ENCODE results near the gene PIGQ. TPM values are rescaled to one million over a fixed set of nuclear protein-coding genes. Genes with fewer than 3 reads are reported as not detected.

PIGQ gene
- total and polyA plus RNA-seq, 2 of the 4 experiments (the other 2 are of a cell fraction): 5.9 to 36.8 TPM

DNA sequence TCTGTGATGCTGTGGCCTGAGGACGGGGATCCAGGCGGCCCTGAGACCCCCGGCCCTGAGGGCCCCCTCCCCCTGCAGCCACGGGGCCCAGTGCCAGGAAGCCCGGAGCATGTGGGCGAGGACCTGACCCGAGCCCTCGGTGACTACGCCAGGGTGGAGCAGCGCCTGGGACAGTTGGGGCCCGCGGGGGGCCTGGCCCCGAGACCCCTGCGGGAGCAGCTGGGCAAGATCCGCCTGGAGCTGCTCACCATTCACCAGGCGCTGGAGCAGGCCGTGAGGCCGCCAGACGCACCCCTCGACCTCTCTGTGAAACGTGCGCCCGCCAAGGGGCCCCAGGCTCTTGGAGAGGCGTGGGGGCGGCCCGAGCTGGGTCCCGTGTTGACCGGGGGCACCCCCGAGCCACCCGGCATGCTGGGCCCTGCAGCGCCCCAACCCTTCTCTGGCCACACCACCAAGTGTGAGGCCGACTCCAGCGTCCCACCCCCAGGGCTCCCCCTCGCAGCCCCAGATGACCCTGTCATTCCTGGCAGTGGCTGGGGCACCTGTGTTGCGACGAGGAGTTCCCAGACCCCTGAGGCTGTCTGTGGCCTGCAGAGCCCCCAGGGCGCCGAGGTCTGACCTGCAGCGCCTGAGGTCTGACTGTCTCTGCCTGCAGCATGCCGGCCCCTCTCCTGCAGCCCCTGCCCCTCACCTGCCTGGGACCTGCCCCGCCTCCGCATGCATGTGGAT, 4.9 kb upstream of the PIGQ start:
- H3K9me1 ChIP-seq (ENCODE audit: insufficient read depth, low read length): peaks cover 4% of the 10 kb centered on the region
- TF ChIP-seq BHLHE40 (IDR thresholded peaks at IDR 0.05; ENCODE audit: low read depth, low read length) (no peak), MXI1 (IDR thresholded peaks at IDR 0.05; ENCODE audit: borderline replicate concordance, low read depth, low read length) (no peak), MAFK (IDR thresholded peaks at IDR 0.05; ENCODE audit: low read depth, low read length) (no peak), ELK1 (IDR thresholded peaks at IDR 0.05; ENCODE audit: borderline replicate concordance, low read depth, low read length) (no peak), POLR2A (IDR thresholded peaks at IDR 0.05; ENCODE audit: low read depth, low read length) (no peak), MAZ (IDR thresholded peaks at IDR 0.05; ENCODE audit: borderline replicate concordance, low read depth, low read length) (no peak), CHD1 (IDR thresholded peaks at IDR 0.05; ENCODE audit: low read depth, low read length) (no peak), RFX5 (IDR thresholded peaks at IDR 0.05; ENCODE audit: low read depth, low read length) (no peak), CEBPB (IDR thresholded peaks at IDR 0.05; ENCODE audit: low read depth, low read length) (no peak), RCOR1 (IDR thresholded peaks at IDR 0.05; ENCODE audit: insufficient replicate concordance, low read length) (no peak), SMC3 (IDR thresholded peaks at IDR 0.05; ENCODE audit: low read depth, low read length) (no peak), FOS (IDR thresholded peaks at IDR 0.05; ENCODE audit: low read depth, low read length) (no peak)
- TF ChIP-seq, protein P1, sequence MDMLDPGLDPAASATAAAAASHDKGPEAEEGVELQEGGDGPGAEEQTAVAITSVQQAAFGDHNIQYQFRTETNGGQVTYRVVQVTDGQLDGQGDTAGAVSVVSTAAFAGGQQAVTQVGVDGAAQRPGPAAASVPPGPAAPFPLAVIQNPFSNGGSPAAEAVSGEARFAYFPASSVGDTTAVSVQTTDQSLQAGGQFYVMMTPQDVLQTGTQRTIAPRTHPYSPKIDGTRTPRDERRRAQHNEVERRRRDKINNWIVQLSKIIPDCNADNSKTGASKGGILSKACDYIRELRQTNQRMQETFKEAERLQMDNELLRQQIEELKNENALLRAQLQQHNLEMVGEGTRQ (IDR thresholded peaks at IDR 0.05; ENCODE audit: low read depth, low read length): no peak
- TF ChIP-seq, protein P2, sequence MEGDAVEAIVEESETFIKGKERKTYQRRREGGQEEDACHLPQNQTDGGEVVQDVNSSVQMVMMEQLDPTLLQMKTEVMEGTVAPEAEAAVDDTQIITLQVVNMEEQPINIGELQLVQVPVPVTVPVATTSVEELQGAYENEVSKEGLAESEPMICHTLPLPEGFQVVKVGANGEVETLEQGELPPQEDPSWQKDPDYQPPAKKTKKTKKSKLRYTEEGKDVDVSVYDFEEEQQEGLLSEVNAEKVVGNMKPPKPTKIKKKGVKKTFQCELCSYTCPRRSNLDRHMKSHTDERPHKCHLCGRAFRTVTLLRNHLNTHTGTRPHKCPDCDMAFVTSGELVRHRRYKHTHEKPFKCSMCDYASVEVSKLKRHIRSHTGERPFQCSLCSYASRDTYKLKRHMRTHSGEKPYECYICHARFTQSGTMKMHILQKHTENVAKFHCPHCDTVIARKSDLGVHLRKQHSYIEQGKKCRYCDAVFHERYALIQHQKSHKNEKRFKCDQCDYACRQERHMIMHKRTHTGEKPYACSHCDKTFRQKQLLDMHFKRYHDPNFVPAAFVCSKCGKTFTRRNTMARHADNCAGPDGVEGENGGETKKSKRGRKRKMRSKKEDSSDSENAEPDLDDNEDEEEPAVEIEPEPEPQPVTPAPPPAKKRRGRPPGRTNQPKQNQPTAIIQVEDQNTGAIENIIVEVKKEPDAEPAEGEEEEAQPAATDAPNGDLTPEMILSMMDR (conservative IDR thresholded peaks at IDR 0.05; ENCODE audit: low read depth, low read length): no peak
- no peak overlapping the region for H4K5ac ChIP-seq (ENCODE audit: low read depth, low read length)
- WGBS, 2 experiments (ENCODE audit: extremely low coverage in 2 of 2, insufficient read length in 1 of 2): 78% methylated on average over 14 of the region's 42 CpGs; no CpG with 5 or more reads in 1 of the 2 experiments
- in situ Hi-C loops (cut with MboI; ENCODE audit: low sequenced_read_pairs): no loop called here
- no peak overlapping the region for H2AK5ac ChIP-seq (ENCODE audit: low read depth, low read length)
- peaks cover 19% of the 10 kb centered on the region for H3K4me1 ChIP-seq (ENCODE audit: control insufficient read depth, insufficient read depth, low read length)
- H3K56ac ChIP-seq (ENCODE audit: extremely low read depth, insufficient read depth, low read length): no peak overlapping the region
- H2BK120ac ChIP-seq (ENCODE audit: low read depth, low read length): no peak overlapping the region
- no peak overlapping the region for H2BK15ac ChIP-seq (ENCODE audit: low read depth, low read length)
- H4K91ac ChIP-seq (ENCODE audit: insufficient read depth, low read depth, low read length): no peak overlapping the region
- peak overlapping the region; percentile 63 for H2AK9ac ChIP-seq (replicated peaks; ENCODE audit: low read depth, low read length, poor library complexity)
- H3K18ac ChIP-seq (ENCODE audit: low read depth, low read length): no peak overlapping the region
- H3K27me3 ChIP-seq (ENCODE audit: control insufficient read depth, insufficient read depth, low read length): peaks cover 26% of the 10 kb centered on the region
- no peak for ATAC-seq (ENCODE audit: low read depth)
- no peak overlapping the region for H3K23ac ChIP-seq (ENCODE audit: low read depth, low read length)
- no peak overlapping the region for H3K14ac ChIP-seq (replicated peaks; ENCODE audit: low read depth, low read length)
- BruUV-seq (replicated peaks): no TSS peak
- no peaks in the 10 kb centered on the region for H3K79me1 ChIP-seq (ENCODE audit: low read depth in 1 of 2, low read length in 2 of 2)
- no peaks in the 10 kb centered on the region; the same call in 1 of the 2 replicates for H4K20me1 ChIP-seq (ENCODE audit: insufficient read depth, low read length)
- ChIA-PET POLR2A (ENCODE audit: unreplicated experiment) (no interaction called here), CTCF (no interaction called here)
- H3K36me3 ChIP-seq (ENCODE audit: control insufficient read depth, insufficient read depth, low read length): no peaks in the 10 kb centered on the region
- H3K4me3 ChIP-seq (ENCODE audit: insufficient read depth, low read depth, low read length): no peak overlapping the region
- no peak overlapping the region for H2BK20ac ChIP-seq (ENCODE audit: low read depth, low read length)
- no peak overlapping the region for H2AFZ ChIP-seq (replicated peaks; ENCODE audit: low read length, poor library complexity)
- no peak overlapping the region for H3K4ac ChIP-seq (ENCODE audit: low read depth, low read length)
- H2BK5ac ChIP-seq (ENCODE audit: low read depth, low read length, poor library complexity, severe bottlenecking): no peak overlapping the region
- no peak overlapping the region for H3K9ac ChIP-seq (ENCODE audit: low read depth, low read length)
- H3K4me2 ChIP-seq (ENCODE audit: low read depth, low read length): no peak overlapping the region
- no peak for DNase-seq
- H4K8ac ChIP-seq (ENCODE audit: low read depth in 2 of 2, low read length in 2 of 2): no peak overlapping the region
- intact Hi-C loops (cut with micrococcal nuclease): no loop called here
- H3K27ac ChIP-seq (ENCODE audit: insufficient read depth, low read length): no peak overlapping the region
- H3K9me3 ChIP-seq (ENCODE audit: control insufficient read depth, insufficient read depth, low read length): no peaks in the 10 kb centered on the region
- dilution Hi-C loops (cut with HindIII; ENCODE audit: low sequenced_read_pairs, unreplicated experiment): no loop called here

All from IMR-90 (cell line).